HEK293 (cell line): ENCODE measurements around the gene LAX1.

Experiments
- CTCF ChIA-PET: fragments of 350-600 bp; formaldehyde crosslinking; extraction: SDS; loops from one replicate; lab custom pipeline; 2021; ENCODE audit warnings: antibody characterized with exemption; lab: Yijun Ruan, JAX
- POLR2A ChIA-PET: fragments of 300-600 bp; formaldehyde crosslinking; extraction: SDS; loops from one replicate; lab custom pipeline; 2020; ENCODE audit warnings: antibody characterized with exemption, inconsistent platforms; lab: Yijun Ruan, JAX
- H3K27ac ChIP-seq: fragments of 200-500 bp; sonication (Bioruptor generic); 2 replicates; pipeline ENCODE4 v1.5.1; 2014; ENCODE audit warnings: low read depth, low read length, control low read depth, inconsistent platforms; ENCODE audit errors: extremely low read depth
- H3K36me3 ChIP-seq, 2 experiments: fragments of 200-500 bp in 1 of 2; sonication (Bioruptor generic) in 1 of 2; 1 replicate in 1 of 2; 2 replicates in 1 of 2; pipeline ENCODE4 v1.5.1; 2014 to 2017; ENCODE audit warnings: inconsistent platforms in 2 of 2, low read length in 2 of 2; ENCODE audit not compliant: control insufficient read depth in 2 of 2, insufficient read depth in 1 of 2
- H3K4me1 ChIP-seq: fragments of 200-500 bp; sonication (Bioruptor generic); 2 replicates; pipeline ENCODE4 v1.5.1; 2014; ENCODE audit warnings: mild to moderate bottlenecking, low read length, inconsistent platforms; ENCODE audit not compliant: control insufficient read depth, insufficient read depth
- H3K4me3 ChIP-seq: 2 replicates; pipeline ENCODE4 v1.5.1; 2011; ENCODE audit warnings: low read depth, mild to moderate bottlenecking, control low read depth, low read length, moderate library complexity
- H3K9me3 ChIP-seq: fragments of 200-500 bp; sonication (Bioruptor generic); 2 replicates; pipeline ENCODE4 v1.5.1; 2014; ENCODE audit warnings: low read depth, low read length, inconsistent platforms; ENCODE audit not compliant: control insufficient read depth, insufficient read depth
- BCL11B ChIP-seq: fragments of 450-650 bp; formaldehyde crosslinking; IDR thresholded peaks from 2 replicates; pipeline ENCODE4 v1.5.1; 2016; ENCODE audit warnings: low read depth, missing biosample characterization, missing genetic modification characterization
- FEZF1 ChIP-seq: fragments of 450-650 bp; formaldehyde crosslinking; IDR thresholded peaks from 2 replicates; pipeline ENCODE4 v1.5.1; 2016; ENCODE audit warnings: missing biosample characterization, missing genetic modification characterization
- GLI2 ChIP-seq: fragments of 450-650 bp; formaldehyde crosslinking; IDR thresholded peaks from 2 replicates; pipeline ENCODE4; 2017; ENCODE audit warnings: missing biosample characterization, missing genetic modification characterization, low read depth, borderline replicate concordance
- GLIS2 ChIP-seq: fragments of 450-650 bp; formaldehyde crosslinking; IDR thresholded peaks from 2 replicates; pipeline ENCODE4 v1.5.1; 2016; ENCODE audit warnings: missing biosample characterization, missing genetic modification characterization
- HIC1 ChIP-seq: fragments of 450-650 bp; formaldehyde crosslinking; IDR thresholded peaks from 2 replicates; pipeline ENCODE4 v1.5.1; 2016; ENCODE audit warnings: missing biosample characterization, missing genetic modification characterization
- HOXA7 ChIP-seq: sonication (generic); formaldehyde crosslinking; IDR thresholded peaks from 2 replicates; pipeline ENCODE4 v1.8.1; 2022; ENCODE audit warnings: missing genetic modification reagents, borderline replicate concordance
- INSM2 ChIP-seq: fragments of 450-650 bp; formaldehyde crosslinking; IDR thresholded peaks from 2 replicates; pipeline ENCODE4 v1.5.1; 2016; ENCODE audit warnings: missing biosample characterization, missing genetic modification characterization
- TCF7L2 ChIP-seq: IDR thresholded peaks from 2 replicates; pipeline ENCODE4 v1.6.1; 2011; ENCODE audit warnings: low read depth, mild to moderate bottlenecking, inconsistent platforms, low read length, moderate library complexity, borderline replicate concordance
- YY2 ChIP-seq: fragments of 450-650 bp; formaldehyde crosslinking; IDR thresholded peaks from 2 replicates; pipeline ENCODE4 v1.5.1; 2016; ENCODE audit warnings: missing biosample characterization, missing genetic modification characterization
- ZBTB1 ChIP-seq: fragments of 450-650 bp; formaldehyde crosslinking; IDR thresholded peaks from 2 replicates; pipeline ENCODE4 v1.5.1; 2016; ENCODE audit warnings: missing biosample characterization, missing genetic modification characterization
- ZBTB7A ChIP-seq: fragments of 450-650 bp; formaldehyde crosslinking; IDR thresholded peaks from 2 replicates; pipeline ENCODE4 v1.5.1; 2016; ENCODE audit warnings: low read depth, missing biosample characterization, missing genetic modification characterization
- ZNF221 ChIP-seq: fragments of 450-650 bp; formaldehyde crosslinking; IDR thresholded peaks from 2 replicates; pipeline ENCODE4 v1.5.1; 2017; ENCODE audit warnings: missing biosample characterization, missing genetic modification characterization, borderline replicate concordance
- ZNF341 ChIP-seq: fragments of 450-650 bp; formaldehyde crosslinking; IDR thresholded peaks from 2 replicates; pipeline ENCODE4; 2016; ENCODE audit warnings: low read depth, missing biosample characterization, missing genetic modification characterization
- ZNF354C ChIP-seq: fragments of 450-650 bp; formaldehyde crosslinking; IDR thresholded peaks from 2 replicates; pipeline ENCODE4 v1.5.1; 2016; ENCODE audit warnings: missing biosample characterization, missing genetic modification characterization, low read depth, borderline replicate concordance
- ZNF404 ChIP-seq: fragments of 450-650 bp; formaldehyde crosslinking; IDR thresholded peaks from 2 replicates; pipeline ENCODE4 v1.5.1; 2017; ENCODE audit warnings: missing biosample characterization, missing genetic modification characterization
- ZNF423 ChIP-seq: fragments of 450-650 bp; formaldehyde crosslinking; IDR thresholded peaks from 2 replicates; pipeline ENCODE4 v1.5.1; 2016; ENCODE audit warnings: missing biosample characterization, missing genetic modification characterization
- ZNF426 ChIP-seq: fragments of 450-650 bp; formaldehyde crosslinking; IDR thresholded peaks from 2 replicates; pipeline ENCODE4 v1.5.1; 2017; ENCODE audit warnings: missing biosample characterization, missing genetic modification characterization, mild to moderate bottlenecking, inconsistent platforms, moderate library complexity
- ZNF488 ChIP-seq: fragments of 450-650 bp; formaldehyde crosslinking; IDR thresholded peaks from 2 replicates; pipeline ENCODE4 v1.5.1; 2016; ENCODE audit warnings: missing biosample characterization, missing genetic modification characterization
- ZNF529 ChIP-seq: fragments of 450-650 bp; formaldehyde crosslinking; IDR thresholded peaks from 2 replicates; pipeline ENCODE4 v1.5.1; 2017; ENCODE audit warnings: missing genetic modification characterization, missing biosample characterization; ENCODE audit not compliant: insufficient replicate concordance
- ZNF530 ChIP-seq: fragments of 450-650 bp; formaldehyde crosslinking; IDR thresholded peaks from 2 replicates; pipeline ENCODE4 v1.5.1; 2016; ENCODE audit warnings: low read depth, missing biosample characterization, missing genetic modification characterization
- ZNF555 ChIP-seq: fragments of 450-650 bp; formaldehyde crosslinking; conservative IDR thresholded peaks from 2 replicates; pipeline ENCODE4 v1.5.1; 2017; ENCODE audit warnings: missing biosample characterization, mild to moderate bottlenecking, missing genetic modification characterization, inconsistent platforms
- ZNF623 ChIP-seq: fragments of 450-650 bp; formaldehyde crosslinking; IDR thresholded peaks from 2 replicates; pipeline ENCODE4 v1.5.1; 2016; ENCODE audit warnings: missing biosample characterization, missing genetic modification characterization
- TF ChIP-seq, protein P1 (sequence below): fragments of 450-650 bp; formaldehyde crosslinking; IDR thresholded peaks from 2 replicates; pipeline ENCODE4 v1.5.1; 2016; ENCODE audit warnings: missing biosample characterization, missing genetic modification characterization
- TF ChIP-seq, protein P2 (sequence below): fragments of 450-650 bp; formaldehyde crosslinking; IDR thresholded peaks from 2 replicates; pipeline ENCODE4 v1.5.1; 2016; ENCODE audit warnings: missing biosample characterization, missing genetic modification characterization
- TF ChIP-seq, protein P3 (sequence below): fragments of 450-650 bp; IDR thresholded peaks from 2 replicates; pipeline ENCODE4 v1.5.1; 2018; ENCODE audit warnings: missing biosample characterization, mild to moderate bottlenecking, missing genetic modification characterization
- TF ChIP-seq, protein P4 (sequence below): fragments of 450-650 bp; formaldehyde crosslinking; IDR thresholded peaks from 2 replicates; pipeline ENCODE4 v1.5.1; 2016; ENCODE audit warnings: missing biosample characterization, missing genetic modification characterization

LAX1 gene

DNA sequence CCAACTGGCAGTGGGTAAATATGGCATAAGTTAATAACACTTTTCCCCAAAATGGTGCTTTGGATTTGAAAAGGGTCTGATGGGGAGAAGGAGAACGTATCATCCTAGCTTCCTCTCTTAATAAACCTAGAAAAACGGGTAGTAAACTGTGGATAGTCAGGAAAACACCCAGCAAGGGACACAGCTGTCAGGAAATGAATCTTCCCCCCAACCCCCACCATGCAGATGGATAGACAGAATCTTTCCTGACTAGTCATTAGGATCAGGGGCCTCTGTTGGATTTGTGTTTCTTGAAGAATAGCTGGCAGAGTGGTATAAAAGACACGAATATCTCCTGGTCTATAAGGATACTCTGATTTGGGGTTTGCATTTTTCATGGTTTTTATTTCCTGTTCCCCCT is 22.5 kb upstream of the LAX1 start:
- no peak overlapping the region for H3K27ac ChIP-seq
- CTCF ChIA-PET, result interaction anchor here (0.7 kb wide), 1 partner anchor 409 kb away, joined by 3 read pairs; no protein-coding TSS in a partner anchor

GRCh38 chr1:203743091-203743571 is 21.9 kb upstream of the LAX1 start:
- no peaks in the 10 kb centered on the region for H3K9me3 ChIP-seq
- TF ChIP-seq ZNF530 (tag by site-specific recombination), result no peak
- TF ChIP-seq, protein P1, sequence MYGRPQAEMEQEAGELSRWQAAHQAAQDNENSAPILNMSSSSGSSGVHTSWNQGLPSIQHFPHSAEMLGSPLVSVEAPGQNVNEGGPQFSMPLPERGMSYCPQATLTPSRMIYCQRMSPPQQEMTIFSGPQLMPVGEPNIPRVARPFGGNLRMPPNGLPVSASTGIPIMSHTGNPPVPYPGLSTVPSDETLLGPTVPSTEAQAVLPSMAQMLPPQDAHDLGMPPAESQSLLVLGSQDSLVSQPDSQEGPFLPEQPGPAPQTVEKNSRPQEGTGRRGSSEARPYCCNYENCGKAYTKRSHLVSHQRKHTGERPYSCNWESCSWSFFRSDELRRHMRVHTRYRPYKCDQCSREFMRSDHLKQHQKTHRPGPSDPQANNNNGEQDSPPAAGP (tag by site-specific recombination), result no peak
- TF ChIP-seq, protein P2, sequence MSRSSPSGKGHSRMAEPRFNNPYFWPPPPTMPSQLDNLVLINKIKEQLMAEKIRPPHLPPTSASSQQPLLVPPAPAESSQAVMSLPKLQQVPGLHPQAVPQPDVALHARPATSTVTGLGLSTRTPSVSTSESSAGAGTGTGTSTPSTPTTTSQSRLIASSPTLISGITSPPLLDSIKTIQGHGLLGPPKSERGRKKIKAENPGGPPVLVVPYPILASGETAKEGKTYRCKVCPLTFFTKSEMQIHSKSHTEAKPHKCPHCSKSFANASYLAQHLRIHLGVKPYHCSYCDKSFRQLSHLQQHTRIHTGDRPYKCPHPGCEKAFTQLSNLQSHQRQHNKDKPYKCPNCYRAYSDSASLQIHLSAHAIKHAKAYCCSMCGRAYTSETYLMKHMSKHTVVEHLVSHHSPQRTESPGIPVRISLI (tag by site-specific recombination), result no peak
- TF ChIP-seq ZNF426 (tag by site-specific recombination), result no peak
- no peak for TF ChIP-seq INSM2
- no peak for TF ChIP-seq ZNF341 (tag by site-specific recombination)
- TF ChIP-seq, protein P3, sequence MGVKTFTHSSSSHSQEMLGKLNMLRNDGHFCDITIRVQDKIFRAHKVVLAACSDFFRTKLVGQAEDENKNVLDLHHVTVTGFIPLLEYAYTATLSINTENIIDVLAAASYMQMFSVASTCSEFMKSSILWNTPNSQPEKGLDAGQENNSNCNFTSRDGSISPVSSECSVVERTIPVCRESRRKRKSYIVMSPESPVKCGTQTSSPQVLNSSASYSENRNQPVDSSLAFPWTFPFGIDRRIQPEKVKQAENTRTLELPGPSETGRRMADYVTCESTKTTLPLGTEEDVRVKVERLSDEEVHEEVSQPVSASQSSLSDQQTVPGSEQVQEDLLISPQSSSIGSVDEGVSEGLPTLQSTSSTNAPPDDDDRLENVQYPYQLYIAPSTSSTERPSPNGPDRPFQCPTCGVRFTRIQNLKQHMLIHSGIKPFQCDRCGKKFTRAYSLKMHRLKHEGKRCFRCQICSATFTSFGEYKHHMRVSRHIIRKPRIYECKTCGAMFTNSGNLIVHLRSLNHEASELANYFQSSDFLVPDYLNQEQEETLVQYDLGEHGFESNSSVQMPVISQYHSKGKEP, result no peak
- no peak for TF ChIP-seq ZNF354C (tag by site-specific recombination)
- TF ChIP-seq FEZF1, result no peak
- no peak for TF ChIP-seq ZNF423 (tag by site-specific recombination)
- TF ChIP-seq, all 188 proteins: peak for 0
- Histone ChIP-seq H3K4me3 (no peak overlapping the region), H3K4me1 (no peaks in the 10 kb centered on the region), H3K27ac (no peak overlapping the region), H3K36me3 (peaks cover 0 to 8% of the 10 kb centered on the region in 2 experiments; a peak in 1 of 3 replicates)
- POLR2A ChIA-PET, result no interaction called here
- CTCF ChIA-PET, result no interaction called here

More for the DNA sequence above, 22.5 kb upstream of the LAX1 start:
- Histone ChIP-seq H3K9me3 (no peaks in the 10 kb centered on the region), H3K4me3 (no peak overlapping the region), H3K4me1 (no peaks in the 10 kb centered on the region), H3K36me3 (peaks cover 0 to 8% of the 10 kb centered on the region in 2 experiments; a peak in 1 of 3 replicates)
- TF ChIP-seq ZBTB7A (tag by site-specific recombination), result no peak
- TF ChIP-seq GLI2 (tag by site-specific recombination), result no peak
- TF ChIP-seq ZBTB1 (tag by site-specific recombination), result no peak
- no peak for TF ChIP-seq BCL11B
- TF ChIP-seq, protein P4, sequence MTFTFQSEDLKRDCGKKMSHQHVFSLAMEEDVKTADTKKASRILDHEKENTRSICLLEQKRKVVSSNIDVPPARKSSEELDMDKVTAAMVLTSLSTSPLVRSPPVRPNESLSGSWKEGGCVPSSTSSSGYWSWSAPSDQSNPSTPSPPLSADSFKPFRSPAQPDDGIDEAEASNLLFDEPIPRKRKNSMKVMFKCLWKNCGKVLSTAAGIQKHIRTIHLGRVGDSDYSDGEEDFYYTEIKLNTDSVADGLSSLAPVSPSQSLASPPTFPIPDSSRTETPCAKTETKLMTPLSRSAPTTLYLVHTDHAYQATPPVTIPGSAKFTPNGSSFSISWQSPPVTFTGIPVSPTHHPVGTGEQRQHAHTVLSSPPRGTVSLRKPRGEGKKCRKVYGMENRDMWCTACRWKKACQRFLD (tag by site-specific recombination), result no peak
- TF ChIP-seq ZNF555 (tag by site-specific recombination), result no peak
- no peak for TF ChIP-seq HIC1 (tag by site-specific recombination)
- no peak for TF ChIP-seq ZNF404
- no peak for TF ChIP-seq ZNF221 (tag by site-specific recombination)
- no peak for TF ChIP-seq ZNF488
- TF ChIP-seq ZNF354C (tag by site-specific recombination), result no peak
- no peak for TF ChIP-seq HOXA7 (CRISPR knock-in tag)
- TF ChIP-seq TCF7L2, result no peak
- TF ChIP-seq GLIS2 (tag by site-specific recombination), result no peak
- no peak for TF ChIP-seq ZNF529 (tag by site-specific recombination)
- no peak for TF ChIP-seq YY2 (tag by site-specific recombination)
- TF ChIP-seq ZNF341 (tag by site-specific recombination), result no peak
- no peak for TF ChIP-seq ZNF623 (tag by site-specific recombination)
- POLR2A ChIA-PET, result no interaction called here
